K562 (cell line): Measurements from ENCODE around the gene PLK5. TPM values are rescaled to one million over a fixed set of nuclear protein-coding genes. Genes with fewer than 3 reads are reported as not detected.

Experiments used
- CEBPB ChIP-seq: fragments of 450-650 bp; IDR thresholded peaks from 2 replicates; pipeline ENCODE4 v1.6.1; 2016; ENCODE audit warnings: missing genetic modification characterization, missing compliant biosample characterization
- CGGBP1 ChIP-seq: fragments of 250-450 bp; sonication (Bioruptor Pico); IDR thresholded peaks from 2 replicates; pipeline ENCODE4 v1.9.0; 2021; ENCODE audit warnings: mild to moderate bottlenecking
- CTCFL ChIP-seq: IDR thresholded peaks from 2 replicates; pipeline ENCODE4 v1.6.1; 2011; ENCODE audit warnings: borderline replicate concordance, low read depth, mild to moderate bottlenecking, moderate library complexity, low read length; ENCODE audit not compliant: insufficient read depth, poor library complexity, severe bottlenecking
- ELF1 ChIP-seq: fragments of 200-800 bp; sonication (Bioruptor generic); IDR thresholded peaks from 2 replicates; pipeline ENCODE4 v1.6.1; 2016; ENCODE audit warnings: missing genetic modification characterization, missing compliant biosample characterization
- FOXK2 ChIP-seq, 2 experiments: fragments of 450-650 bp; IDR thresholded peaks in 1 of 2; conservative IDR thresholded peaks in 1 of 2; 2 replicates each; pipeline ENCODE4 v1.6.1; 2016; ENCODE audit warnings: low read depth in 2 of 2, mild to moderate bottlenecking in 1 of 2
- GTF2E2 ChIP-seq: fragments of 200-800 bp; sonication (Bioruptor generic); IDR thresholded peaks from 2 replicates; pipeline ENCODE4 v1.6.1; 2016; ENCODE audit warnings: missing genetic modification characterization, missing compliant biosample characterization
- HDAC1 ChIP-seq, 2 experiments: fragments of 450-650 bp; IDR thresholded peaks; 2 replicates each; pipeline ENCODE4 v1.6.1; 2016 to 2017; ENCODE audit warnings: inconsistent platforms in 1 of 2, mild to moderate bottlenecking in 1 of 2, moderate library complexity in 1 of 2
- KAT7 ChIP-seq: sonication (generic); formaldehyde crosslinking; IDR thresholded peaks from 2 replicates; pipeline ENCODE4 v1.8.0; 2022; ENCODE audit warnings: missing genetic modification reagents, mild to moderate bottlenecking, borderline replicate concordance
- KAT8 ChIP-seq: fragments of 450-650 bp; IDR thresholded peaks from 2 replicates; pipeline ENCODE4 v1.6.1; 2016; ENCODE audit warnings: low read depth, mild to moderate bottlenecking
- MED1 ChIP-seq: sonication (generic); formaldehyde crosslinking; IDR thresholded peaks from 2 replicates; pipeline ENCODE4 v1.8.1; 2023; ENCODE audit warnings: missing genetic modification reagents, borderline replicate concordance
- NKRF ChIP-seq: fragments of 450-650 bp; IDR thresholded peaks from 2 replicates; pipeline ENCODE4 v1.6.1; 2016; ENCODE audit warnings: borderline replicate concordance
- NR2F6 ChIP-seq: fragments of 450-650 bp; formaldehyde crosslinking; IDR thresholded peaks from 2 replicates; pipeline ENCODE4 v1.4.0; 2020; ENCODE audit warnings: mild to moderate bottlenecking
- POLR2AphosphoS2 ChIP-seq: IDR thresholded peaks from 2 replicates; pipeline ENCODE4 v1.6.1; 2012; ENCODE audit warnings: low read length, improper control_type of control experiment
- PURB ChIP-seq: sonication (generic); formaldehyde crosslinking; IDR thresholded peaks from 2 replicates; pipeline ENCODE4 v1.9.0; 2021; ENCODE audit warnings: low read depth, mild to moderate bottlenecking, missing genetic modification reagents
- RBM17 ChIP-seq: fragments of 200-400 bp; formaldehyde crosslinking; IDR thresholded peaks from 2 replicates; pipeline ENCODE4 v1.6.1; 2017; ENCODE audit warnings: low read depth, mild to moderate bottlenecking, low read length, borderline replicate concordance
- SMARCA5 ChIP-seq: fragments of 450-650 bp; IDR thresholded peaks from 2 replicates; pipeline ENCODE4 v1.6.1; 2016
- TCF7 ChIP-seq: sonication (generic); IDR thresholded peaks from 2 replicates; pipeline ENCODE4 v1.6.1; 2016; ENCODE audit warnings: antibody characterized with exemption, borderline replicate concordance
- ZBTB26 ChIP-seq: fragments of 450-650 bp; formaldehyde crosslinking; IDR thresholded peaks from 2 replicates; pipeline ENCODE4 v1.4.0; 2022; ENCODE audit warnings: missing genetic modification characterization
- ZNF165 ChIP-seq: fragments of 250-450 bp; sonication (Bioruptor Pico); IDR thresholded peaks from 2 replicates; pipeline ENCODE4 v1.4.0; 2020; ENCODE audit warnings: borderline replicate concordance
- ZNF41 ChIP-seq: fragments of 250-450 bp; sonication (Bioruptor Pico); conservative IDR thresholded peaks from 2 replicates; pipeline ENCODE4 v1.4.0; 2020; ENCODE audit warnings: mild to moderate bottlenecking
- ZNF57 ChIP-seq: fragments of 450-650 bp; formaldehyde crosslinking; IDR thresholded peaks from 2 replicates; pipeline ENCODE4 v1.4.0; 2020; ENCODE audit warnings: mild to moderate bottlenecking, moderate library complexity
- polyA plus RNA-seq, 8 experiments: library from polyadenylated mRNA; depleted of rRNA in 4 of 8; stranded (reverse) in 5 of 8; unstranded in 3 of 8; fragments of >200 nt; fragmentation: Nextera tagmentation in 2 of 8; fragmentation: Illumina TruSeq in 1 of 8; extraction: Ambion mirVana in 2 of 8; extraction: Trizol in 1 of 8; gene quantifications; 2 replicates each; pipeline versions ENCODE4 v1.2.1 to v1.2.3, GENCODE V29; 2011 to 2014; ENCODE audit warnings: inconsistent platforms in 1 of 8, missing spikeins in 1 of 8
- total RNA-seq, 7 experiments: library from RNA; depleted of rRNA in 6 of 7; stranded (reverse); fragments of >200 nt in 6 of 7; fragmentation: Illumina TruSeq in 2 of 7; extraction: Trizol in 2 of 7; gene quantifications; 2 replicates each; pipeline versions ENCODE4 v1.2.1 to v1.2.3, GENCODE V29; 2011 to 2021; ENCODE audit warnings: low replicate concordance in 1 of 7
- TF ChIP-seq, protein P1 (sequence below): fragments of 450-650 bp; formaldehyde crosslinking; IDR thresholded peaks from 2 replicates; pipeline ENCODE4 v1.4.0; 2020; ENCODE audit warnings: mild to moderate bottlenecking, mixed read lengths

The PLK5 gene
- total and polyA plus RNA-seq, 9 of the 15 experiments (the other 6 are each of a cell fraction or from before 2014, with no cell fraction given), result 0.04 to 0.23 (median 0.11) TPM; not detected in 5

DNA sequence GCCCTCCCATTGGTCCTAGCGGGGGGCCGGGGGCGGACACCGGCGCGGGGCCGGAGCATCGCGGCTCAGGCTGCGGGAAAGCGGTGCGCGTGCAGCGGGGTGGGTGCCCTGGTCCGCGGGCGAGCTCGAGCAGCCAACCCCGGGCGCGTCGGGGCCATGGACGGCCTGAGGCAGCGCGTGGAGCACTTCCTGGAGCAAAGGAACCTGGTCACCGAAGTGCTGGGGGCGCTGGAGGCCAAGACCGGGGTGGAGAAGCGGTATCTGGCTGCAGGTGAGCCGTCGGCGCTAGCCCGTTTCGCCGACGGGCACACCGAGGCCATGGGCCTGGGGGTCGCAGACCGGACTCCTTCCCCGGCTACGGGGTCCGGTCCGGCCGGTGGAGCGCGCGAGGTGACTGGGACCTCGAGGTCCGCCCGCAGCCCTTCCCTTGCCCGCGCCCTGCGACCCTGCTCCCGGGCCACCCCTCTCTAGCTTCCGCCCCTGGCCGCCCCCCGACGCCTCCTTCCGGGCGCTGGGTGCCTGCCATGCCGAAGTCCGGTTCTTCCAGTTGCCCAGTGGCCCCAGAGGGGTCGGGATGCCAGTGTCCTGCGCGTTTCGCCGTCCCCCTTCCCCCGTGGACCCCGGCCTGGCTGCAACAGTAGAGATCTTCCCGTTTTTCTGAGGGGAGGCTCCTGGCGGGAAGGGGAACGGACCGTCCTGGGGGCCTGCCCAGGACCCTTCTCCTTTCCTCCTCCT is 32.6 kb upstream of the PLK5 start, which contains the start of gene REEP6 (continued):
- TF ChIP-seq ZNF165 (CRISPR knock-in tag) (no peak), HDAC1 (IDR thresholded peaks at IDR 0.05) (peak in 1 of 2 experiments; percentile 33; a peak in 1 of 4 replicates), CEBPB (tag) (no peak), NR2F6 (CRISPR knock-in tag) (no peak), FOXK2 (conservative IDR thresholded peaks at IDR 0.05 in 1 of 2, IDR thresholded peaks at IDR 0.05 in 1 of 2; ENCODE audit: low read depth in 2 of 2) (no peak), ELF1 (tag) (no peak), MED1 (no peak), RBM17 (no peak), KAT7 (CRISPR knock-in tag) (no peak), TCF7 (0 out of 2 replicates have a peak, but pooled peaks have one; percentile 42), ZNF41 (CRISPR knock-in tag) (no peak), SMARCA5 (0 out of 2 replicates have a peak, but pooled peaks have one; percentile 21), KAT8 (no peak), POLR2AphosphoS2 (no peak), NKRF (peak; percentile 37; the same call in 1 of the 2 replicates), GTF2E2 (tag) (no peak), ZBTB26 (no peak), CGGBP1 (CRISPR knock-in tag) (no peak), ZNF57 (CRISPR knock-in tag) (no peak), PURB (CRISPR knock-in tag) (no peak), CTCFL (no peak)
- TF ChIP-seq, protein P1, sequence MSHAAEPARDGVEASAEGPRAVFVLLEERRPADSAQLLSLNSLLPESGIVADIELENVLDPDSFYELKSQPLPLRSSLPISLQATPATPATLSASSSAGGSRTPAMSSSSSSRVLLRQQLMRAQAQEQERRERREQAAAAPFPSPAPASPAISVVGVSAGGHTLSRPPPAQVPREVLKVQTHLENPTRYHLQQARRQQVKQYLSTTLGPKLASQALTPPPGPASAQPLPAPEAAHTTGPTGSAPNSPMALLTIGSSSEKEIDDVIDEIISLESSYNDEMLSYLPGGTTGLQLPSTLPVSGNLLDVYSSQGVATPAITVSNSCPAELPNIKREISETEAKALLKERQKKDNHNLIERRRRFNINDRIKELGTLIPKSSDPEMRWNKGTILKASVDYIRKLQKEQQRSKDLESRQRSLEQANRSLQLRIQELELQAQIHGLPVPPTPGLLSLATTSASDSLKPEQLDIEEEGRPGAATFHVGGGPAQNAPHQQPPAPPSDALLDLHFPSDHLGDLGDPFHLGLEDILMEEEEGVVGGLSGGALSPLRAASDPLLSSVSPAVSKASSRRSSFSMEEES, result no peak
